ENCODE results near the gene WDR87. TPM values are rescaled to one million over a fixed set of nuclear protein-coding genes. Genes with fewer than 3 reads are reported as not detected.

Gene WDR87
- total RNA-seq, 1 experiment from 2014 or later: not detected

DNA sequence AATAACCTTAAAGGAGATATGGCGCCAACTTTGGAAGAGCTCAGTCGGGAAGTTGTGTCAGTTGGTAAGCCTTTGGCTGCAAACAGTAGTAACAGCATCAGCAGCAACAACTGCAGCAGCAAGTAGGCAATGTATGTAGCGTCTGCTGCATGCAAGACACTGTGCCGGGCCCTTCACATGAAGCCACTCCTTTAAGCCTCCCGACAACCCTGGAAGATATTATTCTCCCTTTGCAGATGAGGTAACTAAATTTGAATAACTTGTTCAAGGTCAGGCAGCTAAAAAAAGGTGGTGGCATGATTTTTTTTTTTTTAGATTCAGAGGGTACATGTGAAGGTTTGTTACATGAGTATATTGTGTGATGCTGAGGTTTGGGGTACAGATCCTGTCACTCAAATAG, 20.3 kb upstream of the WDR87 start (continued):
- TF ChIP-seq, protein P1, sequence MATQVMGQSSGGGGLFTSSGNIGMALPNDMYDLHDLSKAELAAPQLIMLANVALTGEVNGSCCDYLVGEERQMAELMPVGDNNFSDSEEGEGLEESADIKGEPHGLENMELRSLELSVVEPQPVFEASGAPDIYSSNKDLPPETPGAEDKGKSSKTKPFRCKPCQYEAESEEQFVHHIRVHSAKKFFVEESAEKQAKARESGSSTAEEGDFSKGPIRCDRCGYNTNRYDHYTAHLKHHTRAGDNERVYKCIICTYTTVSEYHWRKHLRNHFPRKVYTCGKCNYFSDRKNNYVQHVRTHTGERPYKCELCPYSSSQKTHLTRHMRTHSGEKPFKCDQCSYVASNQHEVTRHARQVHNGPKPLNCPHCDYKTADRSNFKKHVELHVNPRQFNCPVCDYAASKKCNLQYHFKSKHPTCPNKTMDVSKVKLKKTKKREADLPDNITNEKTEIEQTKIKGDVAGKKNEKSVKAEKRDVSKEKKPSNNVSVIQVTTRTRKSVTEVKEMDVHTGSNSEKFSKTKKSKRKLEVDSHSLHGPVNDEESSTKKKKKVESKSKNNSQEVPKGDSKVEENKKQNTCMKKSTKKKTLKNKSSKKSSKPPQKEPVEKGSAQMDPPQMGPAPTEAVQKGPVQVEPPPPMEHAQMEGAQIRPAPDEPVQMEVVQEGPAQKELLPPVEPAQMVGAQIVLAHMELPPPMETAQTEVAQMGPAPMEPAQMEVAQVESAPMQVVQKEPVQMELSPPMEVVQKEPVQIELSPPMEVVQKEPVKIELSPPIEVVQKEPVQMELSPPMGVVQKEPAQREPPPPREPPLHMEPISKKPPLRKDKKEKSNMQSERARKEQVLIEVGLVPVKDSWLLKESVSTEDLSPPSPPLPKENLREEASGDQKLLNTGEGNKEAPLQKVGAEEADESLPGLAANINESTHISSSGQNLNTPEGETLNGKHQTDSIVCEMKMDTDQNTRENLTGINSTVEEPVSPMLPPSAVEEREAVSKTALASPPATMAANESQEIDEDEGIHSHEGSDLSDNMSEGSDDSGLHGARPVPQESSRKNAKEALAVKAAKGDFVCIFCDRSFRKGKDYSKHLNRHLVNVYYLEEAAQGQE (IDR thresholded peaks at IDR 0.05; ENCODE audit: low read depth): no peak
- TF ChIP-seq SRF (IDR thresholded peaks at IDR 0.05; ENCODE audit: low read depth): no peak
- TF ChIP-seq POLR2A (IDR thresholded peaks at IDR 0.05; ENCODE audit: borderline replicate concordance, extremely low read depth, insufficient read depth, insufficient read length): no peak
- no peak for TF ChIP-seq ELF1 (IDR thresholded peaks at IDR 0.05; ENCODE audit: borderline replicate concordance, low read depth)
- TF ChIP-seq ZNF274 (IDR thresholded peaks at IDR 0.05; ENCODE audit: low read depth, low read length): no peak
- no peak for TF ChIP-seq CBX3 (IDR thresholded peaks at IDR 0.05; ENCODE audit: low read depth)
- TF ChIP-seq EGR1 (IDR thresholded peaks at IDR 0.05; ENCODE audit: low read depth): no peak
- TF ChIP-seq EZH2phosphoT487 (IDR thresholded peaks at IDR 0.05; ENCODE audit: borderline replicate concordance): no peak

DNA sequence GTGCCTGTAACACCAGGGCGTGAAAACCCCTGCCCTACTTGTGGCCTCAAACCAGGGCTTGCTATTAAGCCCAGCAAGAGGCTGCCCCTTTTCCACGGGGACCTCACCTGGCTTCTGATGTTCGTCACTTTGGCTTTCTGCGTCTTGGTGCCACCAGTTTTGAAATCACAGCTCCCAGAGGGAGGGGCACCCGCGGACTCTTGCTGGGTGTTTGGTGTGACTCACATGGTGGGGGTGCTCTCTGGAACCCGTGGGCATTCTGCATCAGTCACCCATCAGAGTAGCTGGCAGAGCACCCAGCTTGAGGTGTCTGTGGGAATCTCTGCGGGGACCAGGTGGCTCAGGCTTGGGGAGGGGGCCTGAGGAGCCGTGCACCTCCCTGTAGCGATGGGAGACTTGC, 19.9 kb upstream of the WDR87 start:
- Histone ChIP-seq H3K4me1 (ENCODE audit: control insufficient read depth in 1 of 2, insufficient read depth in 2 of 2, low read length in 2 of 2) (peaks cover 31 to 49% of the 10 kb centered on the region in 2 experiments), H3K4me3 (replicated peaks in 1 of 2; ENCODE audit: low read depth in 1 of 2, low read length in 2 of 2) (no peak overlapping the region), H3K27me3 (ENCODE audit: insufficient read depth, low read length) (no peaks in the 10 kb centered on the region), H3K79me2 (ENCODE audit: insufficient read depth, low read length) (peaks cover 70% of the 10 kb centered on the region), H4K20me1 (ENCODE audit: insufficient read depth) (no peaks in the 10 kb centered on the region), H3K9me3 (ENCODE audit: control insufficient read depth in 1 of 2, insufficient read depth in 1 of 2, low read depth in 1 of 2, low read length in 2 of 2) (no peaks in the 10 kb centered on the region), H3K36me3 (ENCODE audit: control insufficient read depth in 1 of 2, insufficient read depth in 2 of 2, low read length in 2 of 2) (no peaks in the 10 kb centered on the region; a peak in 1 of 4 replicates), H3K4me2 (ENCODE audit: low read length) (no peak overlapping the region), H3K27ac (ENCODE audit: low read depth, low read length) (no peak overlapping the region), H2AFZ (ENCODE audit: low read depth, low read length, poor library complexity, severe bottlenecking) (no peak overlapping the region), H3K9ac (ENCODE audit: low read length) (no peak overlapping the region), H3K9me2 (ENCODE audit: insufficient read depth) (no peaks in the 10 kb centered on the region)
- POLR2A ChIA-PET: no interaction called here
- no peak for DNase-seq (ENCODE audit: low read depth, low spot score)
- intact Hi-C loops (cut with micrococcal nuclease): no loop called here
- BruUV-seq (replicated peaks): no TSS peak
- RAD21 ChIA-PET (ENCODE audit: low non-redundant PET in 1 of 2, low total read pairs in 2 of 2, uncharacterized antibody in 2 of 2, unreplicated experiment in 2 of 2): no interaction called here
- CTCF ChIA-PET: no interaction called here
- ATAC-seq: no peak
- TF ChIP-seq SIN3A (IDR thresholded peaks at IDR 0.05; ENCODE audit: low read depth) (no peak), POLR2A (IDR thresholded peaks at IDR 0.05; ENCODE audit: borderline replicate concordance, extremely low read depth, insufficient read depth, insufficient read length) (no peak), YY1 (IDR thresholded peaks at IDR 0.05; ENCODE audit: extremely low read depth, insufficient replicate concordance, low read depth, low read length) (no peak), ZNF274 (IDR thresholded peaks at IDR 0.05; ENCODE audit: low read depth, low read length) (no peak), TCF7L2 (IDR thresholded peaks at IDR 0.05; ENCODE audit: borderline replicate concordance, extremely low read depth, insufficient read depth, insufficient read length) (no peak), ZBTB33 (IDR thresholded peaks at IDR 0.05; ENCODE audit: extremely low read depth, insufficient replicate concordance, low read length) (no peak), POLR2AphosphoS5 (IDR thresholded peaks at IDR 0.05; ENCODE audit: low read depth, low read length) (no peak), SRF (IDR thresholded peaks at IDR 0.05; ENCODE audit: low read depth) (no peak), SP1 (IDR thresholded peaks at IDR 0.05; ENCODE audit: low read depth) (no peak), FOSL1 (IDR thresholded peaks at IDR 0.05; ENCODE audit: low read depth) (no peak), CEBPB (IDR thresholded peaks at IDR 0.05; ENCODE audit: low read depth) (no peak), MAX (IDR thresholded peaks at IDR 0.05) (no peak), EGR1 (IDR thresholded peaks at IDR 0.05; ENCODE audit: low read depth) (no peak), RAD21 (IDR thresholded peaks at IDR 0.05; ENCODE audit: low read depth) (no peak), CBX3 (IDR thresholded peaks at IDR 0.05; ENCODE audit: low read depth) (no peak), EZH2 (IDR thresholded peaks at IDR 0.05) (no peak)

Data from HCT116 (cell line).